Activated CD8-positive, alpha-beta T cell treated with anti-CD3 and anti-CD28 coated beads for 36 hours (primary cell): ENCODE measurements around the gene PPP1R7. TPM values are rescaled to one million over a fixed set of nuclear protein-coding genes. Genes with fewer than 3 reads are reported as not detected.

Experiments
- ATAC-seq: fragments of 200-7000 bp; cut with Tn5 transposase; one replicate; pipeline ENCODE4 v1.10.0; 2021; ENCODE audit warnings: mild to moderate bottlenecking, moderate library complexity
- CTCF ChIA-PET: fragments of 350-600 bp; sonication (Branson Sonifier 250); formaldehyde crosslinking; loops from one replicate; lab custom pipeline; 2021; ENCODE audit warnings: antibody characterized with exemption; lab: Charles Lee
- POLR2A ChIA-PET: fragments of 350-600 bp; sonication (Branson Sonifier 250); formaldehyde crosslinking; loops from one replicate; lab custom pipeline; 2021; ENCODE audit warnings: antibody characterized with exemption; lab: Charles Lee
- DNase-seq: peaks from one replicate; pipeline ENCODE4 v3.0.0-alpha.2; 2020
- H3K27ac Mint-ChIP-seq: one replicate; pipeline ENCODE4 v1.8.0; 2021; ENCODE audit warnings: mild to moderate bottlenecking, mixed read lengths
- H3K27me3 Mint-ChIP-seq: one replicate; pipeline ENCODE4 v1.8.0; 2021; ENCODE audit warnings: mixed read lengths
- H3K36me3 Mint-ChIP-seq: one replicate; pipeline ENCODE4 v1.8.0; 2021; ENCODE audit warnings: low read depth, mixed read lengths
- H3K4me1 Mint-ChIP-seq: one replicate; pipeline ENCODE4 v1.8.0; 2021; ENCODE audit warnings: low read depth, mixed read lengths
- H3K4me3 Mint-ChIP-seq: one replicate; pipeline ENCODE4 v1.8.0; 2021; ENCODE audit warnings: mild to moderate bottlenecking, moderate library complexity, mixed read lengths
- H3K9me3 Mint-ChIP-seq: one replicate; pipeline ENCODE4 v1.8.0; 2021; ENCODE audit warnings: mixed read lengths
- intact Hi-C: fragments of 100-400 bp; cut with micrococcal nuclease; formaldehyde crosslinking; loops from one replicate; pipeline ENCODE4 v1.10.0; 2022
- total RNA-seq, 2 experiments: library from RNA; stranded (reverse); gene quantifications; one replicate each; pipeline ENCODE4 v1.2.3, GENCODE V29; 2021
- TF ChIP-seq, protein P1 (sequence below): fragments of 200-600 bp; IDR thresholded peaks from one replicate; pipeline ENCODE4 v1.8.0; 2022; ENCODE audit warnings: antibody characterized with exemption, mild to moderate bottlenecking

PPP1R7 gene
- total RNA-seq, 2 experiments from 2014 or later = 82.9 to 88.7 TPM

- Mint-ChIP-seq H3K4me1 (peaks cover 39% of the 10 kb centered on the region), H3K4me3 (peak overlapping the region; percentile 86), H3K9me3 (no peaks in the 10 kb centered on the region), H3K36me3 (peaks cover 3% of the 10 kb centered on the region), H3K27ac (no peak overlapping the region), H3K27me3 (no peaks in the 10 kb centered on the region)
- POLR2A ChIA-PET = interaction anchor here (1.8 to 3.8 kb wide), 2 partner anchors 36 to 45 kb away, joined by 7 to 24 read pairs; partner anchors contain the start of gene MTERF4
- intact Hi-C loops = loop anchor here (5.0 to 10.0 kb wide), 2 partner anchors 41 to 63 kb away; no protein-coding TSS in a partner anchor
- DNase-seq = no peak
- CTCF ChIA-PET = interaction anchor here (1.2 kb wide), 1 partner anchor 70 kb away, joined by 8 read pairs; no protein-coding TSS in a partner anchor
- TF ChIP-seq, protein P1, sequence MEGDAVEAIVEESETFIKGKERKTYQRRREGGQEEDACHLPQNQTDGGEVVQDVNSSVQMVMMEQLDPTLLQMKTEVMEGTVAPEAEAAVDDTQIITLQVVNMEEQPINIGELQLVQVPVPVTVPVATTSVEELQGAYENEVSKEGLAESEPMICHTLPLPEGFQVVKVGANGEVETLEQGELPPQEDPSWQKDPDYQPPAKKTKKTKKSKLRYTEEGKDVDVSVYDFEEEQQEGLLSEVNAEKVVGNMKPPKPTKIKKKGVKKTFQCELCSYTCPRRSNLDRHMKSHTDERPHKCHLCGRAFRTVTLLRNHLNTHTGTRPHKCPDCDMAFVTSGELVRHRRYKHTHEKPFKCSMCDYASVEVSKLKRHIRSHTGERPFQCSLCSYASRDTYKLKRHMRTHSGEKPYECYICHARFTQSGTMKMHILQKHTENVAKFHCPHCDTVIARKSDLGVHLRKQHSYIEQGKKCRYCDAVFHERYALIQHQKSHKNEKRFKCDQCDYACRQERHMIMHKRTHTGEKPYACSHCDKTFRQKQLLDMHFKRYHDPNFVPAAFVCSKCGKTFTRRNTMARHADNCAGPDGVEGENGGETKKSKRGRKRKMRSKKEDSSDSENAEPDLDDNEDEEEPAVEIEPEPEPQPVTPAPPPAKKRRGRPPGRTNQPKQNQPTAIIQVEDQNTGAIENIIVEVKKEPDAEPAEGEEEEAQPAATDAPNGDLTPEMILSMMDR = no peak
- no peak for ATAC-seq
Observed at GRCh38 chr2:241148239-241148638, 2.0 kb upstream of the PPP1R7 start.

DNA sequence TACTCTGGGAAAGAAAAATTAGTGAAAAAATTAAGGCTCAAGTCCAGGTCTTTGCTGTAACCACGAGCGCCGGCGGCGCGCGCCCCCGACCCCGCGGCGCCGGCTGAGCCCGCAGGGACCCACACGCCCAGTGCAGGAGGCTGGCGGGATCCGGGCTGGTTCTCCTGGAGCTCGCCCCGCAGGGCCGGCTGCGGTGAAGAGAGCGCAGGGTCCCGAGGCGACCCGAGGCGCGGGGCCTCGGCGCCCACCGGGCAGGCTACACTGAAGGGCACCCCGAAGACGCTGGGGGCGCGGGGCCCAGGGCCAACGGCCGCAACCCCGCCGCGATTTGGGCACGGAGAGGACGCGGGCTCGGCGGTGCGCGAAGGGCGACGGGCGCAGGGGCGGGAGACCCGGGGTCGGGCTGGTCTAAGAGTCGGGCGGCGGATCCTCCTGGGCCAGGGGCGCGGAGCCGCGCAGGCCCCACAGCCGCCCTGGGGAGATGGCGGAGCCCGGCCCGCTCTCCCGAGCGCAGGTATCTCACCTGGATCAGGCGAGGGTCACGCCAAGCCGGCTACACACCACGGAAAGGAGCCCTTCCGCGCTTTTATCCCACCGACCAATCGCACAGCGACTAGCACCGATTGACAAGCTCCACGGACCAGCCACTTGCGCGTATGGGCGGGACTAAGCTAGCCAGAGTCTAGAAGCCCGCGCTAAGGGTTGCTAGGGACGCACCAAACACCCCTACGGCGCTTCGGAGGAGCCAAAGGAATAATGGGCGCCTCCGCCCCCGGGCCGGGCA, 1.2 kb upstream of the PPP1R7 start, which contains the start of gene PASK:
Gene PASK, minus strand, starts transcription at position 582 of the 784 bp plus-strand sequence. CDS start 6,440 bp downstream, outside the sequence.
- no peaks in the 10 kb centered on the region for H3K9me3 Mint-ChIP-seq
- peak within 1 kb of the TSS; percentile 86 for H3K4me3 Mint-ChIP-seq
- DNase-seq = peak; percentile 99
- ATAC-seq = peak; percentile 86
- CTCF ChIA-PET = interaction anchor here (0.7 to 3.7 kb wide), 8 partner anchors 11 to 166 kb away, joined by 3 to 30 read pairs (median 4); partner anchors contain the start of gene MTERF4
- intact Hi-C loops = loop anchor here (5.0 to 10.0 kb wide), 2 partner anchors 42 to 64 kb away; no protein-coding TSS in a partner anchor
- H3K27me3 Mint-ChIP-seq = no peaks in the 10 kb centered on the region
- POLR2A ChIA-PET = interaction anchor here (0.7 to 3.8 kb wide), 9 partner anchors 12 to 122 kb away, joined by 3 to 24 read pairs (median 7); partner anchors contain the start of gene MTERF4
- peak within 1 kb of the TSS; percentile 90 for H3K27ac Mint-ChIP-seq
- peaks cover 8% of the 10 kb centered on the region for H3K36me3 Mint-ChIP-seq
- TF ChIP-seq, protein P1 = no peak
- H3K4me1 Mint-ChIP-seq = peaks cover 44% of the 10 kb centered on the region

DNA sequence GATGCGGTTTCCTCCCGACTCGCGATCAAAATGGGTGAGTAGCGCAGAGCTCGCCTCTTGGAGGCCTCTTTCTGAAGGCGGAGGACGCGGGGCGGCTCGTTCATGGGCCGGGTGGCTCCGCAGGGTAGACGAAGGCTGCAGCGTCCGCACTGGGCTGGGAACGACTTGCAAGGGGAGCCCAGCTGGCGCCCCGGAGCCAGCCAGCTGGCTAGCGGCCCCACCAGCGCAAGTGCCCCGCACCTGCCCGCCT, 667 bp upstream of the PPP1R7 start:
- no peak for ATAC-seq
- Mint-ChIP-seq H3K27ac (peak overlapping the region; percentile 90), H3K9me3 (no peaks in the 10 kb centered on the region), H3K4me3 (peak overlapping the region; percentile 86), H3K27me3 (no peaks in the 10 kb centered on the region), H3K36me3 (peaks cover 8% of the 10 kb centered on the region), H3K4me1 (peaks cover 45% of the 10 kb centered on the region)
- TF ChIP-seq, protein P1 = no peak
- intact Hi-C loops = loop anchor here (5.0 to 10.0 kb wide), 2 partner anchors 42 to 65 kb away; no protein-coding TSS in a partner anchor
- ChIA-PET CTCF (interaction anchor here (0.7 to 3.7 kb wide), 8 partner anchors 12 to 166 kb away, joined by 3 to 30 read pairs (median 4); partner anchors contain the start of gene MTERF4), POLR2A (interaction anchor here (0.8 to 3.8 kb wide), 11 partner anchors 10 to 140 kb away, joined by 3 to 24 read pairs (median 7); partner anchors contain the start of gene MTERF4)
- DNase-seq = no peak

DNA sequence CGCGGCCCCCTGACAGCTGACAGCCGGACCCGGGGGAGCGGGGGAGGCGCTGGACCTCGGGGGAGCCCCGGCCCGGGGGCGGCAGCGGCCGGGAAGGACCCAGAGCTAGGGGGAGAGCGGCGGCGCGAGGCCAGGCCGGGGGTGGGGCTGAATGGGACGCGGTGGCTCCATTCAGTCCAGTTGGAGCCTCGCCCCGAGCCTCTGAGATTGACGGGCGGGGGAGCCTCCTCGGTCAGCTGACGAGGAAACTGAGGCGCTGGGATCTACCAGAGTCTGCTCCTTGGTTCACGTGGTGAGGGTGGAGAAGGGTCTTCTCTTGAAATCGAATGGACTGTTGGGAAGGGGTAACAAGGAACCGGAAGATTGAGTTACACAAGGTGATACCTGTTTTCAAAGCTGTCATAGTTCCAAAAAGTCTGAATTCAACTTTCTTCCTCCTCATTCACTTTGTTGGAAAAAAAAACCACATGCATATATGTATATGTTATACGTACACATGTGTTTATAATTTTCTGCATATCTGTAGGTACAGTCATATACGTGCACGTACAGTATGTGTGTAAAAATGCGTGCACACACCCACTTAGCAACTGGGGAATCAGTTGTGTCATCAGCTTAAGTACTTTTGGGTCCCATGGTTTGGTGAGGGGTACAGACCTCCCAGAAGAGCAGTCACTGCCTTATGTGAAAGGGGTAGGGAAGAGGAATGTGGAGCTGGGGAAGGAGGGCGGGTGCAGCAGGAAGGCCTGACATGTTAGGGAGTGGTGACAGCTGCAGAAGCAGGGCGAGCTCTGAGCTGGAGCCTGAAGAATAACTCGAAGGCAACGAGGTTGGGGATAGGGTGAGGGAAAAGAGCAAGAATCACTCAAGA, 628 bp downstream of the PPP1R7 start:
- intact Hi-C loops = no loop called here
- H3K4me1 Mint-ChIP-seq = peaks cover 50% of the 10 kb centered on the region
- peak overlapping the region; percentile 86 for H3K4me3 Mint-ChIP-seq
- POLR2A ChIA-PET = interaction anchor here (0.9 to 3.8 kb wide), 14 partner anchors 8 to 708 kb away, joined by 3 to 24 read pairs (median 4); partner anchors contain the start of gene MTERF4
- ATAC-seq (peak; percentile 1), DNase-seq (no peak)
- CTCF ChIA-PET = interaction anchor here (0.8 to 3.7 kb wide), 3 partner anchors 66 to 236 kb away, joined by 4 to 30 read pairs (median 4); no protein-coding TSS in a partner anchor
- TF ChIP-seq, protein P1 = no peak
- H3K27me3 Mint-ChIP-seq = no peaks in the 10 kb centered on the region
- H3K9me3 Mint-ChIP-seq = no peaks in the 10 kb centered on the region
- H3K36me3 Mint-ChIP-seq = peaks cover 10% of the 10 kb centered on the region
- H3K27ac Mint-ChIP-seq = peak overlapping the region; percentile 90
